ENCODE data around the gene SSR1.

- TF ChIP-seq CTCF (conservative IDR thresholded peaks at IDR 0.05; ENCODE audit: low read depth, low read length) (no peak), EZH2phosphoT487 (IDR thresholded peaks at IDR 0.05; ENCODE audit: borderline replicate concordance, low read length) (no peak)
Observed at GRCh38 chr6:7242835-7243178, 70.2 kb downstream of the SSR1 start.

All from PC-3 (cell line).